M059J (cell line): ENCODE results near the gene TFPI2. TPM values are rescaled to one million over a fixed set of nuclear protein-coding genes. Genes with fewer than 3 reads are reported as not detected.
A peak's percentile ranks its signal among the peaks of the same experiment; 100 is the strongest.

ENCODE experiments used
- DNase-seq: peaks from one replicate; pipeline ENCODE4 v3.0.0-alpha.2; 2012; ENCODE audit warnings: low read depth
- total RNA-seq: library from RNA; depleted of rRNA; stranded (reverse); fragments of >200 nt; shearing (Covaris generic); gene quantifications from 2 replicates; pipeline ENCODE4 v1.2.3, GENCODE V29; 2014

The TFPI2 gene
- total RNA-seq, 1 experiment from 2014 or later, result 28.7 TPM

DNA sequence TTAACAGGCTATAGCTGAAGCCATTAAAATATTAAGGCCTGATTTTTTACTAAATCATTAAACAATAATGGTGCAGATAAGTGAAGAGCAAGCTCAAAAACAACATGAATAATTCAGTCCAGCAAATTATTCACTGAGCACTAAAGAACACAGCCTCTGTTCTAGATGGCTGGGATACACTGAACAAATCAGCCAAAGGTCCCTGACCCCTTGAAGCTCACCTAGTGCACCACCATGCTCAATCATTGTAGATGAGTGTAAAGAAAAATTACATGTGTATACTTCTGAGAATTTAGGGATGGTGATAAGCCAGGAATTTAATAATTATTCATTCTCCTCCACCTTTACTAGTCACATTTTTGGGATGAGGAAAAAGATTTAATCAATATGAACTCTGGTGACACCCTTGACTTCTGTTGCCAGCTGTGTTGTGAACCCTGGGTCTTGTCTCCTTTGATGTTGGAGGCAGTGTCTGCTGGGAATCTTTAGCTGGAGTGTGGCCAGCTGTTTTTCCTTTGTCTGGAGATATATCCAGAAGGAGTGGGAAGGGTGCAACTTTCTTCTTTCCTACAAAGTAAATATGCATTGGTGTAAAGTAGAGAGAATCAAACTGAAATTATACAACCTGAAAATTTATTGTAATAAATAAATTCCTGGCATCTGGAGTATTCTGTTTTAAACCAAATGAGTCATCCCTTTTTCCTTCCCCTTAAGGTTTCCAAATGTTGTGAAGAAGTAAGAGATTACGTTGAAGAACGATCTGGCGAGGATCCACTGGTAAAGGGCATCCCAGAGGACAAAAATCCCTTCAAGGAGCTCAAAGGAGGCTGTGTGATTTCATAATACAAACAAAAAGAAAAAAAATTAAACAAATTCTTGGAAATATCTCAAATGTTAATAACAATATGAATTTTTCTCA lies 19.8 kb upstream of the TFPI2 start:
- peak; percentile 77 for DNase-seq

DNA sequence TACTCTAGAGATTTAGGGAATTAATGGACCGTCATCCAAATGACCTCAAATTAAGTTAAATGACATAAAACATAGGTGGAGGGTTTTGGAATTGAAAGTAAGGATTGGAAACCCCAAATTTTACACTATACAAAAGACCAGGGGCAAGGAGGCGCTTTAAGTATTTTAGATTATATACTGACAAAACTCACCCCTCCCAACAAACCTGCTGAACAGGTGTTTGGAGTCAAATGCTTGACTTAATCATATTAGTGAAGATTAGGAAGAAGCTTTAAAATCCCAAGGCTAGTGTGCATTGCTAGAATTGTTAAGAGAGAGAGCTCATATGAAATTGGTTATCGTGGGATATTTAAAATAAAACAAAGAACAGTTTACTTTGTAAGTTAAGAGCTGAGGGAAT lies 15.7 kb upstream of the TFPI2 start, which contains the start of gene GNGT1:
GNGT1 (plus strand) TSS at position 301 of the 400 bp plus-strand sequence. CDS start 180 bp downstream, outside the sequence.
- DNase-seq, result no peak

DNA sequence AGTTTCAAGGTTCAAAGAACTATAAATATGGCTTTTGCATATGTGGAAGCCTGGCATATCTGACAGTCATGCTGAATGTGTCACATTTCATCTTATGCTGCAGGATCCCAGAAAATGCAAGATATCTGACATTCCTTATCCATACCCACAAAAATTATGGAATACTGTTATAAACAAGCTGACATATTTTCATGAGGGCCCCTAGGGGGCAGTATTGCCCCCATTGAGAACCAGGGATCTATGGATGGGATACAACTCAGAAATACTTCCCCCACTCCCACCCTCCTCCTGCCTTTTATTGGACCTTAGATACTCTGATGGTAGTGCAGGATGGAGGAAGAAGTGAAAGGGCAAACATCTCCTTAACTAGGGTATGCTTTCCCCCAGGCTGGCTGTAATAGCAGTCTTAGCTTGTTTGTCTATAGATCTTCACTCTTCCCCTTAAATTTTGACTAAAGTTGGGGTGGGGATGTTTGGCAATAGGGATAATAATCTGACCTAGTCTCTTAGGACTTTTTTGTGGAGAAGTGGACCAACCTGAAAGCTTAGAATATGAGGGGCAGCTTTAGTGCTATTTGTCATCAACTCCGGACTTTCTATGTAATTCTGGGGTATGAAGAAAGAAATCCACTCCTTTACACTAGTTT lies 12.3 kb upstream of the TFPI2 start:
- DNase-seq, result peak; percentile 64

DNA sequence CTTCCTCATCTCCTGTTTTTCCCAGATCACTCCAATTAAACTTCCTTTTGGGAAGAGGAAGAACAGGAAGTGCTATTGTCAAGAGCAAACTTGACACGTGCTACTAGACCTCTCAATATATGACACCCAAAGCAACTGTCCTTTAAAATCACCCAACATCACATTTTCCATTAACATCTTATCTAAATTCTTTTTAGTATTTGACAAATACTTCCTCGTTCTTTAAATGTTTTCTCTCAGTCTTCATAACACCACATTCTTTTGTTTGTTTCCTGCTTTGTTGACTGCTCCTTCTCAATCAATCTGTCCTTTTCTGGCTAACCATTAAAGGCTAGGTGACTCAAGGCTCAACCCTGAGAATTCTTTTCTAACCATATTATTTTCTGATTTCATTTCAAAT lies 7.1 kb upstream of the TFPI2 start:
- DNase-seq, result no peak

DNA sequence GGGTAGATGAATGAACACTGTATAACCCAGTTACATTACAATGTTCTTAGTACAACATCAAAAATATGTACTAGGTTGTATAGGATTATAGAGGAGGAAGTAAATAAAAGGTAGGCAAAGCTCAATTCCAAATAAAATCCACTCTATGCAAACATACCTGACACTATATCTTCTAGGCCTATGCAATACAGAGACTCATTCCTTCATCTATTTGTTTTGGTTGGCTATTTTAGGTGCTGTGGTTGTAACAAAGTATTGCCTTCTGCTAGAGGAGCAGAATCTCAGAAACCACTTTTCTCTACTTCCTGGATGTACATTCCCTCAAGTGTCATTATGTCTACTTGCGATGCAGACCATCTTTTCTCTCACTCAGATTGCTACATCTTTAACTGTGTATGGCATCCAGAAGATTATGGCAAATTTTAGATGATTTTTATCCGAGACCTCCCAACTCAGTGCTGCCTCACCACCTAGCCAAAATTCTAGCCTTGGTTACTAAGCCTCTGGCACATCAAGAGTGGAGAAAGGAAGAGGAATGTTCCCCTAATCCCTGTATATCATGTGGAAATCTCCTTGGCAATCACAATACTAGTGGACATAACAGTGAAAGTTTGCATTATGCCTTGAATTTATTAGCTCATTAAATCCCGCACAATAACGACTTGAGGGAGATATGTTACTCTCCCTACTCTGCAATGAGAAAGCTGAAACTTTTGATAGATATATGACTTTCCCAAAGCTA lies 5.5 kb upstream of the TFPI2 start:
- no peak for DNase-seq

DNA sequence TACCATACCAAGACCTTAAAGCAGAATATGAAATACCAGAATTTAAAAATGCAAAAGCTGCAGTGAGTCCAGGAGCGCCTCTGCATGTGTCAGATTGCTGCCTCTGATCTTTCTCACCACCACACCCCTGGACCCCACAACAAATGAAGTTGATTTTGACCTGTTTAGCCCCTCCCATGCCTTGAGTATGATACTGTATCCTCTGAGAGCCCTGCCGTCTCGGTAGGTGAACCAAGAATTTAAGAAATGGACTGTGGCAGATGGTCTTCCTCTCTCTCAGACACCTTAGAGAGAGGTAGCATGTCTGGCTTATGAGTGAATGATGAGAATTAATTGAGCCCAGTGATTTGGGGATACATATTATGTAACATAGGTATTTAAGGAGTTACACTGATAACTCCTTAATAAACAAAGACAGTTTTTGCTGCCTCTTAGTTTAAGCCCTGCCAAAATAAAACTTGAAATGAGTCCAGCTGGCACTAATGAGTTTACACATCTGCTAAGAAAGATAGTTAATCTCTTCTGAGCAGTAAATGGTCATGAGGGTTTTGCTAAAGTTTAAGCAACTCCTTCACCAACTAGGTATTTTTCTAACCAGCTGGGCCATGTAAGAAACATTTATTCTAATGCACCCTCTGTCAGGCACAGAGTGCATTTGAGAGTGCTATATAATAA lies 4.5 kb upstream of the TFPI2 start:
- DNase-seq, result no peak

DNA sequence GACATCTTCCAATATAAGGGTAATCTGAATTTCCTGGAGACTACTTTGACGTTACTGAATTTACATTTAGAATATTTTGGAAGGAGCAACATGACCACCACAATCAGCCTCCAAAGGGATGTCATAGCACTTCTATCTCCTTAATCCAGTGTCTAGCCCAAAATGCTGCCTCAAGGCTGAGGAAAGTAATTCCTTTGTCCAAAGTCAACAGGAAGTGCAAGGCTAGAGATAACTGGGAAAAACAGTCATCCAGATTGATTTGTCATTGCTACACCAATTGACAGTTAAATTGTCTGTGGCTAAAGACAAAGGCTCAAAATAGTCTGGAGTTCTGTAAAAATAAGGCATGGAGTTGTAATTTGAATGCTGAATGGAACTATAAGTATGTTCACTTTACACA lies 3.9 kb upstream of the TFPI2 start:
- DNase-seq, result peak; percentile 22

DNA sequence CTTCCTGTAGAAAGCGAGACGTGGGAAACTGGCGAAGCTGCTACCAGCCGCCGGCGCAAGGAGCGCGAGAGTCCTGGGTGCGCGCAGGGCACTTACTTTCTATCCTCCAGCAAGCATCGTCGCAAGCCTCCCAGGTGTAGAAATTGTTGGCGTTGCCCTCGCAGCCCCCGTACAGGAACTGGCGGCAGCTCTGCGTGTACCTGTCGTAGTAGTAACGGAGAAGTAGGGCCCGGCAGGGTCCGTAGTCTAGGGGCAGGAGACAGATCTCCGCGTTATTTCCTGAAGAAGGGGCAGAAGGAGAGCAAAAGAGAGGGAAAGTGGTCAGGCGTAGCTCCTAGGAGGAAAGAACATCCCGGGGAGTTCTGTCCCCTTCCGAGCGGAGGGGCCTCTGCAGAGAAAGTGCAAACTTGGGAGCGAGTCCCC lies 501 bp downstream of the TFPI2 start:
- peak; percentile 15 for DNase-seq

DNA sequence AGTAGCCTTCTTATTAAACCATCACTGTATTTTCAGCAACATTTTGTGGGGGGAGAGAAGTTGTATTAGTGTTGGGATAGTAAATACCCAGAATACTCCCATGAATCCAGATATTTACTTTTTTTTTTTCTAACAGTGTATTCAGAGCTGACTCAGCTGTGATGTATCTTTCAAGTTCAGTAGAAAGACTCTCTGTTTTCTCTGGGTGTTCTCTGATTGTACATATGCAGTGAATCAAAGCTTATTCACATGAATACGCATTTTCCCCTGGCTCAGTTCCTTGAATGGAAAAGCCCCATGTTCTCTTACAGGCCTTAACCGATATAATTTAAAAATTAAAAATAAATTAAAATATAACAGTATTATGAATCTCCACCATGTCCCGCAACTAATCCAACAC lies 1.3 kb downstream of the TFPI2 start:
- peak; percentile 20 for DNase-seq

DNA sequence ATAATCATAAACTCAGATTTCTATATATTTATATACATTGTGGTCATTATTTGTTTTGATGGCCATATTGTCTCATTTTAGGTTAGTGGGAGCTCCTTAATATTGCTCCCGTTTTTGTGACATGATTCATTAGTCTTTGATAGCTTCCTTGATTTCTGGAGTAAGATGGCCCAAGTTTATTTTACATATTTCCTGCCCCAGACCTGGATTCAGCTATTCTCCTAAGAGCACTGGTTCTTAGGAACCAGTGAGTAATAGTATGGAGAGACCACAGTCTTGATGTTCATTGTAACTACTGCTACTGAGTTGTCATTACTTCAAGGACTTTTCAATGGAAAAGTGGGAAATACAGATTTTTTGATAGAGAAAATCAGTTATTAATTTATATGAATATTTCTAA lies 6.0 kb downstream of the TFPI2 start:
- DNase-seq, result no peak

DNA sequence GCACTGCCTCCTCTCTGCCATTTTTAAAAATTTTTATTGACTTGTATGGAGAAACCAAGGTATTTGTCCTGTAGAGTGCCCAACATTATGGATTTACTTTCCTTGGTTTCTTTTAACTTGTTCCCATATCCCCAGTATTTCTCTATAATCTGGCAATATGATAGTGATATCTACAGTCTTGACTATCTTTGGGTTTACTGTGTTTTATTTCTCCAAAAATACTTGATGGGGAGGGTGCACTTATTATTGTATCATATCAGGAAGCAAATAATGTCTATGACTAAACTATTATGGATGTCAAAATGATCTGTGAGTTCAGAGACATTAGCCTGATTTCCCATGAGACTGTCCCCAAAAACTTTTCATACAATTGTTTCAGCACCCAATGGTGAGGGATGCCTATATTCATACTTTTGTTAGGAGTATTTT lies 6.6 kb downstream of the TFPI2 start:
- no peak for DNase-seq

DNA sequence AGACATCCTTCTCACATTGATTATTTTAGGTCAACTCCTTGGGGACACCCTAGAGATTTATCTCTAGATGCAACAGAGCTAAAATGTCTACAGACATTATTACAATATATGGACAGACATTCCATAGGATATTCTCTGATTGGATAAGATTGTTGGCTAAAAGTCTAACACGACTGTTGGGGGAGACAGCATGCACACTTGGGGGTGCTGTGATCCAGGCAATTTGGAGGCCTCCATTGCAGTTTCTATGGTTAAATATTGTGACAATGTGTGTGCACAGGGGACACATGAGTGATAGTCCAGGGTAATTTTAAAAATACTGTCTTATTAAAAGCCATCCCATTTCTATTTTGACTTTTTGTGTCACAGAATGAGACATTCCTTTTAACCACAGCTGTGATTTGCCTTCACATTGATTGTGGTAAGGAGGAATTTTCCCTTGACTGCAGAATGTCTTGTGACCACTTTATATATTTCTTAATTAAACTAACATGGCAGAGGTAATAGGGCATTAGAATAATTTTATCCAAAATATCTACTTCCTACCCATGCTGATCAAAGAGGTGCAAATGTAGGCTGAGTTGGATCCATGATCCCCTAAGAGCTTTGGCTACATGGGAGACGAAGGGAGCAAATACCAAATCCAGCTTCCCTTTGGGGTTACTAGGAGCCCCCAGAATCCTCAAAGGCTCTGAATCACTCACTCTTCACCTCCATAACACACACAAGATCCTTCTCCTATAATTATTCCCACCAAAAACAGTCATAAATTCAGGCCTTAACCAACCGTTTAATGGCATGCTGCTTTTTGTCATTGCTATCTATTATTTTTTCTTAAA lies 7.3 kb downstream of the TFPI2 start:
- peak; percentile 52 for DNase-seq

DNA sequence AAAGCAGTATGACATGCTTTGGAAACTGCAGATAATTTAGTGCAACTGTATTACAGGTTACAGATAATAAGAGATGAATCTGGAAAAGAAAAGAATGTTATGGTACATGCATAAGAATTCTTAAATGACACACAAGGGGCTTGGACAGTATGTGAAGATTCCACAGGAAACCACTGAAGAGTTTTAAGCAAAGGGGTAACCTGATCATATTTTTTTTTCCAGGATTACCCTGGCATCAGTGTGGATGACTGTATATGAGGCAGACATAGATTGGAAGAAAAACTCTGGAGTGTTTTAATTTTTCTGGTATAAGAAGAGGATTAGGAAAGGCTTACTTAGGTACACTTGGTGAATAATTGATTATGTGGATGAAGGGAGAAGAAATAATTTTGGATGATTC lies 8.1 kb downstream of the TFPI2 start:
- no peak for DNase-seq

DNA sequence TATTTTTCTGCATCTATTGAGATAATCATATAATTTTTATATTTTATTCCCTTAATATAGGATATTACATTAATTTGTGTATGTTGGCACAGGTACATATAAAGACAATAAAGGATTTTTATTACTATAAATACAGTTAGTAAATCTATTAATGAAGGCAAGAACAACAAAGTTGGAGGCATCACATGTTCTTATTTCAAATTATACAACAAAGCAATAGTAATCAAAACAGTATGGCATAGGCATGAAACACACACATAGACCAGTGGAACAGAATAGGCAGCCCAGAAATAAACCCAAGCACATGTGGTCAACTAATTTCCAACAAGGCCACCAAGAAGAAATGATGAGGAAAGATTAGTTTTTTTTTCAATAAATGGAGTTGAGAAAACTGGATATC lies 11.2 kb downstream of the TFPI2 start:
- no peak for DNase-seq

DNA sequence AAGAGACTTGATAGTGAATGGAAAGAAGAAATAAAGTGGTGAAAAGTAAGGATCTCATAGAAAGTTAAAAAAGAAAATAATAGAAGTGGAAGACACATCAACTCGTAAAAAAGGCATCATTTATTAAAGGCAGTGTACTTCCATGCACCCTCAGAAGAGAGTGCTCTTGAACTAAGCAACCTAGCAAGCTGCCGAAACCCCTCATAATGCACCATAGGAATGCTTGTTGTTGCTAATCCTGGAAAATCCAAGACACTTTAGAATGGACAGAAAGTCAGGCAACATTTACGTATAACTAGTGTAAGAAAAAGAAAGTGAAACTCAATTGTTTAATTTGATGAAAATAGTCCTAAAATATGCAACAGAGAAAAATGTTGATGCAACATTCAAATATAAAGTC lies 12.8 kb downstream of the TFPI2 start:
- DNase-seq, result peak; percentile 50

DNA sequence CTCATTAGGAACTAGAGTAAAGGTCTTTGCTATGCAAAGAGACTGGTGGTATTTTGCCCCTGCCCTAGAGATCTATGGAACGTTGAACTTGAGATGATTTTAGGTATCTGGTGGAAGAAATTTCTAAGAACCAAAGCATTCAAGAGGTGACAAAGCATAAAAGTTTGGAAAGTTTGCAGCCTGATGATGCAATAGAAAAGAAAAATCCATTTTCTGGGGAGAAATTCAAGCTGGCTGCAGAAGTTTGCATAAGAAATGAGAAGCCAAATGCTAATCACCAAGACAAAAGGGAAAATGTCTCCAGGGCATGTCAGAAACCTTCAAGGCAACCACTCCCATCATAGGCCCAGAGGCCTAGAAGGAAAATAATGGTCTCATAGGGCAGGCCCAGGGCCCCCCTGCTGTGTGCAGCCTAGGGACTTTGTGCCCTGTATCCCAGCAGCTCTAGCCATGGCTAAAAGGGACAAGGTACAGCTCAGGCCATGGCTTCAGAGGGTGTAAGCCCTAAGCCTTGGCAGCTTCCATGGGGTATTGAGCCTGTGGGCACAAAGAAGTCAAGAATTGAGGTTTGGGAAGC lies 16.5 kb downstream of the TFPI2 start:
- peak; percentile 14 for DNase-seq

DNA sequence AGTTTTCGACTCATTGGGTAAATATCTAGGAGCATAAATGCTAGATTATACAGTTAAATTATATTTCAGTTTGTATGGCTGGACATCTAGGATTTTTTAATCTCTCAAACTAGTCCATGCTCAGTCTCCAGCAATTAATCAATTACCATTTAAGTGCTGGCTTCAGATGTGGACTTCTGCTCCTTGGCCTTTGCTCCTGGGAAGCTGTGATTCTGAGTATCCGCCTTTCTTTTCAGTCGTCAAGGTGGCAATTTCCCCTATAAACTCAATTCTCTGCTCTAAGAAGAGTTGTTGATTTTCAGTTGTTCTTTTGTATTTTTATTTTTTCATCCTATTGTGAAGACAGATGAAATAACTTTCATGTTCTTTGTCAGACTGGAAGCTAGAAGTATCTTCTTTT lies 23.7 kb downstream of the TFPI2 start:
- no peak for DNase-seq

DNA sequence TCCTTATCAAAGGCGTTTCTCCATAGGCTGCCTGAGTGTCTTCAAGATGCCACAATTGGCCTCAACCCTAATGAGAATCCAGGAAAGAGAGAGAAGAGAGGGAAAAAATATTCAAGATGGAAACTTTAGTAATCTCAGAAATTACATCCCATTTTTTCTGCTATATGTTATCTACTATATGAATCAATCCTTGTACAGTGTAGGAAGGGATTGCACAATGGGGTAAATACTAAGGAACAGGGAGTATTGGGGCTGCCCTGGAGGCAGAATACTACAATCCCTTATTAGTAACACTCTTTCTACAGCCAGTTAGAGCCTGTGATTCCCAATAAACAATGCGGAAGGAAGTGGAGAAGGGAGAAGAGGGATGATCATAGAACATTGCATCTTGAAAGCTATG lies 27.9 kb downstream of the TFPI2 start:
- no peak for DNase-seq

DNA sequence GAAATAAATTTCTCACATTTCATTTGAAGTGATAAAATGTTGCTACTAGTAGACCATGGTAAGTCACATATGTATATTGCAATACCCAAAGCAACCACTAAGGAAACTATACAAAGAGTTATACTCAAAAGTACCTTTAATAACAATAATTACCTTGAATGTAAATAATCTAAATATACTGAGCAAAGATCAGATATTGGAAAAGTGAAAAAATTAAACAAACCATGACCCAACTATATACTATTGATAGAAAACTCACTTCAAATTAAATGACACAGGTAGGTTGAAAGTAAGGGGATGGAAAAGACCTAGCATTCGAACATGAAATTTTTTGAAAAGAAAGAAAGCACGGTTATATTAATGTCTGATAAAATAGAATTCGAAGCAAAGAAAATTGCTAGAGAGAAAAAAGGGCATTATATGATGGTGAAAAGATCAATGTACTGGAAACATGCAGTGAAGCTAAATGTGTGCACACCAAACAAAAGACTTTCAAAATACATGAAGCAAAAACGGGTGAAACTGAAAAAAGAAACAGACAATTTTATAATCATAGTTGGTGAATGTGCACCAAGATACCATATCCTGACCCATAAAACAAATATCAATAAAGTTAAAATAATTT lies 29.1 kb downstream of the TFPI2 start:
- DNase-seq, result no peak

DNA sequence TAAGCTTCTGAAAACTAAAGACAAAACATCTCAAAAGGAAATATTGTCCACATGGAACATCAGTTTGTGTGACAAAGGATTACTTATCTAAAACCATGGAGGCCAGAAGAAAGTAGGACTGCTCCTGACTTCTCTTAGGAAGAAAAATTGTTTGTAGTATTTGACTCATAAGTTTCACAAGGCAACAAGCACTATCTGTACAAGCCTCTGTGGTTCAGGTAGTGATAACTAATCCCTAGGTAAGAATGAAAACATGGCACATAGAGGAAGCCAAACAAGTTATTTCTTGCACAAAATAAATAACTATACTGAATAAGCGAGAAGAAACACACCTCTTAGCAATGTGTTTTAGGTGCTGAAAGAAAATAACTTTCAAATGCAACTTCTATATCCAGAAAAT lies 30.3 kb downstream of the TFPI2 start:
- no peak for DNase-seq
